ENCODE results near the gene PCDH9. TPM values are rescaled to one million over a fixed set of nuclear protein-coding genes. Genes with fewer than 3 reads are reported as not detected.

Gene PCDH9
- total RNA-seq, 1 donor from 2014 or later: 10.4 TPM

- DNase-seq (ENCODE audit: low read depth) (no peak), FAIRE-seq (no peak)
- Mint-ChIP-seq H3K27ac (ENCODE audit: unreplicated experiment) (no peak overlapping the region), H3K36me3 (ENCODE audit: low read depth, unreplicated experiment) (no peaks in the 10 kb centered on the region), H3K27me3 (ENCODE audit: low read depth, unreplicated experiment) (no peaks in the 10 kb centered on the region), H3K4me3 (ENCODE audit: unreplicated experiment) (no peak overlapping the region), H3K4me1 (ENCODE audit: low read depth, unreplicated experiment) (peaks cover 4% of the 10 kb centered on the region), H3K9me3 (ENCODE audit: unreplicated experiment) (no peaks in the 10 kb centered on the region)
- Histone ChIP-seq H3K27me3 (ENCODE audit: insufficient read depth, low read length) (no peaks in the 10 kb centered on the region), H3K27ac (ENCODE audit: low read depth, low read length) (no peak overlapping the region), H2AFZ (ENCODE audit: low read depth, low read length) (no peak overlapping the region), H3K4me1 (ENCODE audit: insufficient read depth, low read length) (no peaks in the 10 kb centered on the region), H3K9me3 (ENCODE audit: insufficient read depth, low read depth, low read length) (no peaks in the 10 kb centered on the region), H3K4me2 (ENCODE audit: low read length) (no peak overlapping the region), H3K36me3 (ENCODE audit: insufficient read depth, low read length) (no peaks in the 10 kb centered on the region), H3K4me3 (ENCODE audit: insufficient read depth, low read depth, low read length) (no peak overlapping the region), H4K20me1 (ENCODE audit: insufficient read depth, low read length) (no peaks in the 10 kb centered on the region), H3K9ac (ENCODE audit: low read length) (no peak overlapping the region), H3K79me2 (ENCODE audit: insufficient read depth, low read length) (no peaks in the 10 kb centered on the region)
- TF ChIP-seq EZH2 (IDR thresholded peaks at IDR 0.05; ENCODE audit: insufficient read depth, low read length): no peak
- TF ChIP-seq, protein P1, sequence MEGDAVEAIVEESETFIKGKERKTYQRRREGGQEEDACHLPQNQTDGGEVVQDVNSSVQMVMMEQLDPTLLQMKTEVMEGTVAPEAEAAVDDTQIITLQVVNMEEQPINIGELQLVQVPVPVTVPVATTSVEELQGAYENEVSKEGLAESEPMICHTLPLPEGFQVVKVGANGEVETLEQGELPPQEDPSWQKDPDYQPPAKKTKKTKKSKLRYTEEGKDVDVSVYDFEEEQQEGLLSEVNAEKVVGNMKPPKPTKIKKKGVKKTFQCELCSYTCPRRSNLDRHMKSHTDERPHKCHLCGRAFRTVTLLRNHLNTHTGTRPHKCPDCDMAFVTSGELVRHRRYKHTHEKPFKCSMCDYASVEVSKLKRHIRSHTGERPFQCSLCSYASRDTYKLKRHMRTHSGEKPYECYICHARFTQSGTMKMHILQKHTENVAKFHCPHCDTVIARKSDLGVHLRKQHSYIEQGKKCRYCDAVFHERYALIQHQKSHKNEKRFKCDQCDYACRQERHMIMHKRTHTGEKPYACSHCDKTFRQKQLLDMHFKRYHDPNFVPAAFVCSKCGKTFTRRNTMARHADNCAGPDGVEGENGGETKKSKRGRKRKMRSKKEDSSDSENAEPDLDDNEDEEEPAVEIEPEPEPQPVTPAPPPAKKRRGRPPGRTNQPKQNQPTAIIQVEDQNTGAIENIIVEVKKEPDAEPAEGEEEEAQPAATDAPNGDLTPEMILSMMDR (IDR thresholded peaks at IDR 0.05; ENCODE audit: insufficient read depth, low read depth, low read length): no peak
Measured at GRCh38 chr13:66530686-66531085, 699.5 kb downstream of the PCDH9 start.

- Histone ChIP-seq H3K27ac (ENCODE audit: low read depth, low read length) (no peak overlapping the region), H3K4me3 (ENCODE audit: insufficient read depth, low read depth, low read length) (no peak overlapping the region), H3K79me2 (ENCODE audit: insufficient read depth, low read length) (no peaks in the 10 kb centered on the region), H3K9me3 (ENCODE audit: insufficient read depth, low read depth, low read length) (no peaks in the 10 kb centered on the region), H3K36me3 (ENCODE audit: insufficient read depth, low read length) (no peaks in the 10 kb centered on the region), H3K9ac (ENCODE audit: low read length) (no peak overlapping the region), H3K4me2 (ENCODE audit: low read length) (no peak overlapping the region), H4K20me1 (ENCODE audit: insufficient read depth, low read length) (no peaks in the 10 kb centered on the region), H2AFZ (ENCODE audit: low read depth, low read length) (no peak overlapping the region), H3K4me1 (ENCODE audit: insufficient read depth, low read length) (no peaks in the 10 kb centered on the region), H3K27me3 (ENCODE audit: insufficient read depth, low read length) (no peaks in the 10 kb centered on the region)
- no peak overlapping the region for H3K4me3 Mint-ChIP-seq (ENCODE audit: unreplicated experiment)
- no peaks in the 10 kb centered on the region for H3K36me3 Mint-ChIP-seq (ENCODE audit: low read depth, unreplicated experiment)
- FAIRE-seq (no peak), DNase-seq (ENCODE audit: low read depth) (no peak)
- H3K27me3 Mint-ChIP-seq (ENCODE audit: low read depth, unreplicated experiment): no peaks in the 10 kb centered on the region
- no peaks in the 10 kb centered on the region for H3K9me3 Mint-ChIP-seq (ENCODE audit: unreplicated experiment)
- TF ChIP-seq, protein P1 (IDR thresholded peaks at IDR 0.05; ENCODE audit: insufficient read depth, low read depth, low read length): no peak
- no peak for TF ChIP-seq EZH2 (IDR thresholded peaks at IDR 0.05; ENCODE audit: insufficient read depth, low read length)
- peaks cover 6% of the 10 kb centered on the region for H3K4me1 Mint-ChIP-seq (ENCODE audit: low read depth, unreplicated experiment)
- H3K27ac Mint-ChIP-seq (ENCODE audit: unreplicated experiment): no peak overlapping the region
Measured at GRCh38 chr13:66530158-66530557, 700.0 kb downstream of the PCDH9 start.

DNA sequence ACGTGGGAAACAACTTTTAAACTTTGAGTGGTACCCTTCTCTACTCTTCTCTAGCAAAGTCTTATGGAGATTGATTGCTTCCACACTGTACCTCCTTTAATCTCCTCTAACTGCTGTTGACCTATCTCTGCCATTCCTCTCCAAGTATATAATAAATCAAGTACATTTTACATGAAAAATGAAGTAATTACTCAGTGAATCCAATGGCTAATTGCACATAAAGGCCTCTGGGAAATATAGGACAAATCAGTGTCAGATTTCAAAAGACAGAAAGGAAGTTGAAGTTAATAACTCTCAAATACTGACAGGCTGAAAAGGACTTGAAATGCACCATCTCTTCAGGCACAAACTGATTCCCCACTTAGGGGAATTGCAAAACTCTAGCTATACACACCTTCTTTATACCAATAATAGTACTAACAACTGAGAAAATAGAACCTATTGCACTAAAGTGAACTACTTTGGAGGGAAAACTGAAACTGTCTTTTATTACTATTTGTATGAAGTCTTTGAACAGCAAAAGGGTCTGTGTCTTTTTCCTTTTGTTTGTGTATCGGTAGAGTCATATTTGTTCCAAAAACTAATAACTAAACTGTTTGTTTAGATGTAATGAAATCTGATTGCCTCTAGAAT, 701.1 kb downstream of the PCDH9 start:
- DNase-seq (ENCODE audit: low read depth) (peak; percentile 29), FAIRE-seq (no peak)
- H3K4me2 ChIP-seq (ENCODE audit: low read length): no peak overlapping the region
- H3K4me1 ChIP-seq (ENCODE audit: insufficient read depth, low read length): no peaks in the 10 kb centered on the region
- Mint-ChIP-seq H3K27ac (ENCODE audit: unreplicated experiment) (no peak overlapping the region), H3K27me3 (ENCODE audit: low read depth, unreplicated experiment) (no peaks in the 10 kb centered on the region), H3K4me3 (ENCODE audit: unreplicated experiment) (no peak overlapping the region), H3K9me3 (ENCODE audit: unreplicated experiment) (no peaks in the 10 kb centered on the region), H3K4me1 (ENCODE audit: low read depth, unreplicated experiment) (peaks cover 7% of the 10 kb centered on the region), H3K36me3 (ENCODE audit: low read depth, unreplicated experiment) (no peaks in the 10 kb centered on the region)
- H2AFZ ChIP-seq (ENCODE audit: low read depth, low read length): no peak overlapping the region
- H3K27me3 ChIP-seq (ENCODE audit: insufficient read depth, low read length): no peaks in the 10 kb centered on the region
- no peak overlapping the region for H3K9ac ChIP-seq (ENCODE audit: low read length)
- H3K9me3 ChIP-seq (ENCODE audit: insufficient read depth, low read depth, low read length): no peaks in the 10 kb centered on the region
- H4K20me1 ChIP-seq (ENCODE audit: insufficient read depth, low read length): no peaks in the 10 kb centered on the region
- TF ChIP-seq, protein P1 (IDR thresholded peaks at IDR 0.05; ENCODE audit: insufficient read depth, low read depth, low read length): no peak
- TF ChIP-seq EZH2 (IDR thresholded peaks at IDR 0.05; ENCODE audit: insufficient read depth, low read length): no peak
- no peaks in the 10 kb centered on the region for H3K36me3 ChIP-seq (ENCODE audit: insufficient read depth, low read length)
- no peak overlapping the region for H3K4me3 ChIP-seq (ENCODE audit: insufficient read depth, low read depth, low read length)
- H3K27ac ChIP-seq (ENCODE audit: low read depth, low read length): no peak overlapping the region
- no peaks in the 10 kb centered on the region for H3K79me2 ChIP-seq (ENCODE audit: insufficient read depth, low read length)

Data from astrocyte (in vitro differentiated cells and primary cell).